ENCODE results near the gene GADD45GIP1. TPM values are rescaled to one million over a fixed set of nuclear protein-coding genes. Genes with fewer than 3 reads are reported as not detected.

The GADD45GIP1 gene
- total RNA-seq, 4 donors from 2014 or later = 3.3 to 76.8 (median 12.8) TPM

GRCh38 chr19:12913851-12914690, 43.0 kb downstream of the GADD45GIP1 start:
- intact Hi-C loops (cut with DNase I; ENCODE audit: low total_unique reads) = no loop called here
- no peak for DNase-seq
- H3K4me1 ChIP-seq = peaks cover 0 to 6% of the 10 kb centered on the region in 2 donors
- no peaks in the 10 kb centered on the region for H3K27me3 ChIP-seq
- no peak overlapping the region for H3K4me3 ChIP-seq
- H3K27ac ChIP-seq = no peak overlapping the region
- TF ChIP-seq CTCF (IDR thresholded peaks at IDR 0.05) (no peak), POLR2A (IDR thresholded peaks at IDR 0.05) (no peak)
- no peaks in the 10 kb centered on the region for H3K9me3 ChIP-seq
- no peaks in the 10 kb centered on the region for H3K36me3 ChIP-seq

- Histone ChIP-seq H3K4me1 (peaks cover 0 to 6% of the 10 kb centered on the region in 2 donors), H3K27ac (peak overlapping the region; percentile 13 to 26), H3K27me3 (no peaks in the 10 kb centered on the region), H3K4me3 (peak overlapping the region in 1 of 2 donors; percentile 1), H3K9me3 (no peaks in the 10 kb centered on the region), H3K36me3 (no peaks in the 10 kb centered on the region)
- no peak for TF ChIP-seq POLR2A (IDR thresholded peaks at IDR 0.05)
- no peak for TF ChIP-seq CTCF (IDR thresholded peaks at IDR 0.05)
- peak; percentile 61 to 63 for DNase-seq
- intact Hi-C loops (cut with DNase I; ENCODE audit: low total_unique reads) = no loop called here
Observed at GRCh38 chr19:12913011-12913561, 43.9 kb downstream of the GADD45GIP1 start.

- TF ChIP-seq CTCF (IDR thresholded peaks at IDR 0.05) (no peak), POLR2A (IDR thresholded peaks at IDR 0.05) (no peak)
- H3K27ac ChIP-seq = peak overlapping the region; percentile 13 to 26
- H3K27me3 ChIP-seq = no peaks in the 10 kb centered on the region
- no peak for DNase-seq
- peak overlapping the region in 1 of 2 donors; percentile 1 for H3K4me3 ChIP-seq
- H3K4me1 ChIP-seq = peaks cover 0 to 6% of the 10 kb centered on the region in 2 donors
- intact Hi-C loops (cut with DNase I; ENCODE audit: low total_unique reads) = no loop called here
- H3K9me3 ChIP-seq = no peaks in the 10 kb centered on the region
- H3K36me3 ChIP-seq = no peaks in the 10 kb centered on the region
Observed at GRCh38 chr19:12912571-12912970, 44.5 kb downstream of the GADD45GIP1 start.

GRCh38 chr19:12907166-12907565, 49.9 kb downstream of the GADD45GIP1 start:
- no peaks in the 10 kb centered on the region for H3K9me3 ChIP-seq
- no peaks in the 10 kb centered on the region for H3K36me3 ChIP-seq
- no peak overlapping the region for H3K27ac ChIP-seq
- DNase-seq = no peak
- no peaks in the 10 kb centered on the region for H3K27me3 ChIP-seq
- no peaks in the 10 kb centered on the region for H3K4me1 ChIP-seq
- intact Hi-C loops (cut with DNase I; ENCODE audit: low total_unique reads) = no loop called here
- TF ChIP-seq POLR2A (IDR thresholded peaks at IDR 0.05) (no peak), CTCF (IDR thresholded peaks at IDR 0.05) (no peak)
- no peak overlapping the region for H3K4me3 ChIP-seq

Small RNA genes within 50 kb of the gene (microRNA-seq; reads per million reads assigned to microRNA genes)
- not detected for gene MIR5695 (ENCODE audit: borderline microRNAs expressed, borderline replicate concordance)
- not detected for gene MIR6515 (ENCODE audit: borderline microRNAs expressed, borderline replicate concordance)

Small RNA genes within 50 kb of the gene (small RNA-seq; reads per million reads assigned to genes)
- gene MIR5695 (not detected), gene MIR6515 (not detected)

Other genes with a start within 250 kb of the GADD45GIP1 start
- 10 to 100 TPM; 29.7 to 92.9 (median 71.2) TPM for gene TNPO2, start 233.3 kb downstream of the GADD45GIP1 start, total RNA-seq
- 100 to 1,000 TPM in 3 of 4 donors, 10 to 100 TPM in 1; 88.8 to 490 (median 244) TPM for gene TRIR, start 222.5 kb downstream of the GADD45GIP1 start, total RNA-seq
- 10 to 100 TPM; 15.4 to 57.4 (median 36.4) TPM for gene GET3, start 219.7 kb downstream of the GADD45GIP1 start, total RNA-seq
- under 1 TPM in 2 of 4 donors, not detected in 2; 0.14 to 0.29 TPM for gene BEST2, start 205.4 kb downstream of the GADD45GIP1 start, total RNA-seq
- 10 to 100 TPM in 2 of 4 donors, 1 to 10 TPM in 1, under 1 TPM in 1; 0.59 to 37.5 (median 14.0) TPM for gene HOOK2, start 181.7 kb downstream of the GADD45GIP1 start, total RNA-seq
- gene JUNB, start 165.7 kb downstream of the GADD45GIP1 start, total RNA-seq = 100 to 1,000 TPM in 1 of 4 donors, 10 to 100 TPM in 3; 47.4 to 417 (median 81.5) TPM
- gene PRDX2, start 155.4 kb downstream of the GADD45GIP1 start, total RNA-seq = 100 to 1,000 TPM; 148 to 178 (median 163) TPM
- gene THSD8, start 155.2 kb downstream of the GADD45GIP1 start, total RNA-seq = 1 to 10 TPM in 1 of 4 donors, not detected in 3; 4.1 TPM
- 10 to 100 TPM in 1 of 4 donors, 1 to 10 TPM in 3; 2.3 to 18.9 (median 3.1) TPM for gene RNASEH2A, start 150.6 kb downstream of the GADD45GIP1 start, total RNA-seq
- not detected for gene RTBDN, start 122.6 kb downstream of the GADD45GIP1 start, total RNA-seq
- gene MAST1, start 118.7 kb downstream of the GADD45GIP1 start, total RNA-seq = 1 to 10 TPM in 1 of 4 donors, not detected in 3; 1.2 TPM
- 10 to 100 TPM; 19.0 to 65.8 (median 31.0) TPM for gene DNASE2, start 75.8 kb downstream of the GADD45GIP1 start, total RNA-seq
- gene KLF1, start 70.0 kb downstream of the GADD45GIP1 start, total RNA-seq = under 1 TPM in 2 of 4 donors, not detected in 2; 0.77 to 0.97 TPM
- 10 to 100 TPM in 3 of 4 donors, 1 to 10 TPM in 1; 6.8 to 47.9 (median 18.2) TPM for gene GCDH, start 66.1 kb downstream of the GADD45GIP1 start, total RNA-seq
- gene SYCE2, start 37.9 kb downstream of the GADD45GIP1 start, total RNA-seq = under 1 TPM in 2 of 4 donors, not detected in 2; 0.41 to 0.49 TPM
- 10 to 100 TPM in 2 of 4 donors, 1 to 10 TPM in 2; 4.6 to 47.8 (median 20.5) TPM for gene FARSA, start 23.5 kb downstream of the GADD45GIP1 start, total RNA-seq
- 100 to 1,000 TPM; 166 to 616 (median 392) TPM for gene CALR, start 18.6 kb downstream of the GADD45GIP1 start, total RNA-seq
- 100 to 1,000 TPM in 1 of 4 donors, 10 to 100 TPM in 3; 13.3 to 105 (median 64.4) TPM for gene RAD23A, start 11.4 kb downstream of the GADD45GIP1 start, total RNA-seq
- gene DAND5, start 12.4 kb upstream of the GADD45GIP1 start, total RNA-seq = under 1 TPM in 1 of 4 donors, not detected in 3; 0.14 TPM
- 100 to 1,000 TPM in 2 of 4 donors, 10 to 100 TPM in 2; 27.4 to 381 (median 78.4) TPM for gene NFIX, start 38.3 kb upstream of the GADD45GIP1 start, total RNA-seq
- 10 to 100 TPM in 3 of 4 donors, 1 to 10 TPM in 1; 2.6 to 15.5 (median 11.1) TPM for gene LYL1, start 145.6 kb upstream of the GADD45GIP1 start, total RNA-seq
- gene TRMT1, start 159.5 kb upstream of the GADD45GIP1 start, total RNA-seq = 10 to 100 TPM; 23.2 to 99.4 (median 33.6) TPM
- gene NACC1, start 161.0 kb upstream of the GADD45GIP1 start, total RNA-seq = 10 to 100 TPM; 13.4 to 28.1 (median 15.8) TPM
- 10 to 100 TPM; 42.2 to 72.1 (median 44.8) TPM for gene STX10, start 193.2 kb upstream of the GADD45GIP1 start, total RNA-seq
- gene IER2, start 193.2 kb upstream of the GADD45GIP1 start, total RNA-seq = 100 to 1,000 TPM in 1 of 4 donors, 10 to 100 TPM in 3; 15.1 to 108 (median 66.7) TPM

Data from uterus (tissue), 4 donors.